ENCODE results near the gene FOXN3. TPM values are rescaled to one million over a fixed set of nuclear protein-coding genes. Genes with fewer than 3 reads are reported as not detected.

The FOXN3 gene
- total RNA-seq, 2 donors from 2014 or later, result 61.2 to 84.1 TPM

DNA sequence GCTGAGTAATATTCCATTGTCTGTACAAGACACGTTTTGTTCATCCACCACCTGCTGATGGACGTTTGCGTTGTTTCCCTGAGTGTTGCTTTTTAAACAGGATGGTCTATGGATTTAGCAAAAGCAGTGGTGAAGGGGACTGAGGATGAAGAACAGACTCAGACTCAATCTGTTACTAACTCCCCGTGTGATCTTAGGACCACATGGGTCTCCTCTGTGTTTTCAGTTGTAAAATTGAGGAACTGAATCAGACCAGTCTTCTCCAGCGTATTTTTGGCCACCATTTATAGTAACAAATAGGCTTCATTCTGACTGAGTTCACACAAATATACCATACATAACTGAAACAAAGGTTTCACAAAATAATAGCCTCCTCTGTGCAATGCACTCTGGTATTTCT lies 85.6 kb downstream of the FOXN3 start:
- H3K27ac Mint-ChIP-seq, result no peak overlapping the region
- peaks cover 12% of the 10 kb centered on the region for H3K36me3 Mint-ChIP-seq (ENCODE audit: low read depth)
- no peaks in the 10 kb centered on the region for H3K27me3 ChIP-seq (ENCODE audit: control insufficient read depth, insufficient read depth, low read length, poor library complexity, severe bottlenecking)
- TF ChIP-seq, protein P1, sequence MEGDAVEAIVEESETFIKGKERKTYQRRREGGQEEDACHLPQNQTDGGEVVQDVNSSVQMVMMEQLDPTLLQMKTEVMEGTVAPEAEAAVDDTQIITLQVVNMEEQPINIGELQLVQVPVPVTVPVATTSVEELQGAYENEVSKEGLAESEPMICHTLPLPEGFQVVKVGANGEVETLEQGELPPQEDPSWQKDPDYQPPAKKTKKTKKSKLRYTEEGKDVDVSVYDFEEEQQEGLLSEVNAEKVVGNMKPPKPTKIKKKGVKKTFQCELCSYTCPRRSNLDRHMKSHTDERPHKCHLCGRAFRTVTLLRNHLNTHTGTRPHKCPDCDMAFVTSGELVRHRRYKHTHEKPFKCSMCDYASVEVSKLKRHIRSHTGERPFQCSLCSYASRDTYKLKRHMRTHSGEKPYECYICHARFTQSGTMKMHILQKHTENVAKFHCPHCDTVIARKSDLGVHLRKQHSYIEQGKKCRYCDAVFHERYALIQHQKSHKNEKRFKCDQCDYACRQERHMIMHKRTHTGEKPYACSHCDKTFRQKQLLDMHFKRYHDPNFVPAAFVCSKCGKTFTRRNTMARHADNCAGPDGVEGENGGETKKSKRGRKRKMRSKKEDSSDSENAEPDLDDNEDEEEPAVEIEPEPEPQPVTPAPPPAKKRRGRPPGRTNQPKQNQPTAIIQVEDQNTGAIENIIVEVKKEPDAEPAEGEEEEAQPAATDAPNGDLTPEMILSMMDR (conservative IDR thresholded peaks at IDR 0.05), result no peak
- H3K4me1 Mint-ChIP-seq, result peaks cover 25% of the 10 kb centered on the region
- WGBS, 2 experiments (ENCODE audit: insufficient coverage in 1 of 2, insufficient read length in 1 of 2), result 90 to 94% methylated on average over 4 to 5 of the region's 5 CpGs
- no peaks in the 10 kb centered on the region for H3K9me3 ChIP-seq (ENCODE audit: control insufficient read depth, low read length)
- no peak for DNase-seq
- no peaks in the 10 kb centered on the region for H3K36me3 ChIP-seq (ENCODE audit: control insufficient read depth, insufficient read depth, low read length)
- H3K4me3 ChIP-seq (ENCODE audit: low read length), result no peak overlapping the region
- no peak overlapping the region for H3K4me3 Mint-ChIP-seq
- H3K9me3 Mint-ChIP-seq, result no peaks in the 10 kb centered on the region
- H3K27ac ChIP-seq (ENCODE audit: low read depth, low read length), result no peak overlapping the region
- no peaks in the 10 kb centered on the region for H3K27me3 Mint-ChIP-seq (ENCODE audit: insufficient read depth)
- H3K9ac ChIP-seq (ENCODE audit: extremely low read depth, low read length, poor library complexity, severe bottlenecking), result no peak overlapping the region
- H3K4me1 ChIP-seq (ENCODE audit: control insufficient read depth, insufficient read depth, low read length), result peaks cover 7% of the 10 kb centered on the region

DNA sequence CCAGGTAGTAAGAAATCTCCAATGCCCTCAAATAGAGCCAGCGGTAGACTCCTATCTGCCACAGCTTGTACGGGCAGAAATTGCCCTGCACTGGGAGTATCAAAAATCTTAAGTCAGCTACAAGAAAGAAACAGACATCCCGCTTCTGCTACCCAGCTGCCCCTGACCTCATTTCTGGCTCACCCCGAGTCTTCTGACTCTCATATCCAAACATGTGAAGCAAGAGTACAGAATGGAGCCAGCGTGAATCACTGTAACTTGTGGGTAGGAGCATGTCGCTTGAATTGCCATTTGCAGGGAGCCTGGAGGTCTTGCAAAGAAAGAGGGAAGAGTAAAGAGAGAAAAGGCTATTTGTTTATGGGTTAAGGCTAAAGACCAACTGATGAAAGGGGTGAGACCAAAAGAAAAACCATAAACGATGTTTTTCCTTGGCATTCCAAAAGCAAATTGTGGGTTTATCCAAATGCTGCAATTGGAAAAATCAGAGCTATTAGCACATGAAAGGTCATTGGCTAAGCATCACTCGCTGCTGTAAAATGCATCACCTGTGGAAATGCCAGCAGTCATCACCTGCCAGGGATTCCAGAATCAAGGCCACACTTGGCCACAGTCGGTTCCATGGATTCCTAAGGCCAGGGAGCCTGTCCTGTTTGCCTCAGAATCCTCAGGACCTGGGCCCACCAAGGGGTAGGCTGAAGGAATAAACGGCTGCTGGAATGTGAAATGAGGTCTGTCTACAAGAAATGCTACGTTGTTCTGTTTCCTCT lies 86.6 kb downstream of the FOXN3 start:
- Histone ChIP-seq H3K27ac (ENCODE audit: low read depth, low read length) (no peak overlapping the region), H3K9ac (ENCODE audit: extremely low read depth, low read length, poor library complexity, severe bottlenecking) (no peak overlapping the region)
- no peak overlapping the region for H3K4me3 Mint-ChIP-seq

DNA sequence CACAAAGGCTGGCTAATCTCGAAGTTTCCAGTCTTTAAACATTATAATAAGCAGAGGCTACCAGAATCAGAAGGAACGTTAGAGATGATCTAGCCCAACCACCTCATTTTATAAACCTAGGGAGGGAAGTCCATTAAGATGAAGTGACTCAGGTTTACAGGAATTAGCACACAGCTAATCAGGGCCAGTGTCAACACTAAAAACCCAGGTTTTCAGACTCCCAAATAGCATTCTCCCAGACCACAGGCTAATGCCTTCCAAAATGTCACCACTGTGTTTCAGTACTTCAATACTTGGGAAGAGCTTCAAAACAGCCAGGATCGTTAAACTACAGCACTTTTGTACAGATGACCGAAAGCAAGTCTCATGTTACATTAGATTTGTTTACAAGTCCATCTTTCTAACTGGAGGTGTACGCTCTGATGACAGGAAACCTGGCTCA lies 89.2 kb downstream of the FOXN3 start:
- Mint-ChIP-seq H3K9me3 (no peaks in the 10 kb centered on the region), H3K4me3 (no peak overlapping the region)
- no peak overlapping the region for H3K27ac ChIP-seq (ENCODE audit: low read depth, low read length)

More for the DNA sequence above, 86.6 kb downstream of the FOXN3 start:
- no peak for DNase-seq
- H3K36me3 ChIP-seq (ENCODE audit: control insufficient read depth, insufficient read depth, low read length), result peaks cover 4% of the 10 kb centered on the region
- H3K4me1 ChIP-seq (ENCODE audit: control insufficient read depth, insufficient read depth, low read length), result peaks cover 7% of the 10 kb centered on the region
- no peaks in the 10 kb centered on the region for H3K9me3 Mint-ChIP-seq
- H3K27me3 ChIP-seq (ENCODE audit: control insufficient read depth, insufficient read depth, low read length, poor library complexity, severe bottlenecking), result no peaks in the 10 kb centered on the region
- TF ChIP-seq, protein P1 (conservative IDR thresholded peaks at IDR 0.05), result no peak
- 90 to 95% methylated on average over 8 to 11 of the region's 11 CpGs for WGBS, 2 experiments (ENCODE audit: insufficient coverage in 1 of 2, insufficient read length in 1 of 2)
- H3K9me3 ChIP-seq (ENCODE audit: control insufficient read depth, low read length), result no peaks in the 10 kb centered on the region
- no peak overlapping the region for H3K27ac Mint-ChIP-seq
- no peaks in the 10 kb centered on the region for H3K27me3 Mint-ChIP-seq (ENCODE audit: insufficient read depth)
- H3K36me3 Mint-ChIP-seq (ENCODE audit: low read depth), result peaks cover 20% of the 10 kb centered on the region
- H3K4me3 ChIP-seq (ENCODE audit: low read length), result no peak overlapping the region
- peaks cover 22% of the 10 kb centered on the region for H3K4me1 Mint-ChIP-seq

More for the DNA sequence above, 89.2 kb downstream of the FOXN3 start:
- H3K9me3 ChIP-seq (ENCODE audit: control insufficient read depth, low read length), result no peaks in the 10 kb centered on the region
- H3K27me3 ChIP-seq (ENCODE audit: control insufficient read depth, insufficient read depth, low read length, poor library complexity, severe bottlenecking), result no peaks in the 10 kb centered on the region
- Mint-ChIP-seq H3K27me3 (ENCODE audit: insufficient read depth) (no peaks in the 10 kb centered on the region), H3K4me1 (peaks cover 22% of the 10 kb centered on the region), H3K36me3 (ENCODE audit: low read depth) (peaks cover 25% of the 10 kb centered on the region), H3K27ac (no peak overlapping the region)
- DNase-seq, result no peak
- no peak overlapping the region for H3K9ac ChIP-seq (ENCODE audit: extremely low read depth, low read length, poor library complexity, severe bottlenecking)
- H3K4me3 ChIP-seq (ENCODE audit: low read length), result no peak overlapping the region
- peaks cover 7% of the 10 kb centered on the region for H3K4me1 ChIP-seq (ENCODE audit: control insufficient read depth, insufficient read depth, low read length)
- TF ChIP-seq, protein P1 (conservative IDR thresholded peaks at IDR 0.05), result no peak
- WGBS, 2 experiments (ENCODE audit: insufficient coverage in 1 of 2, insufficient read length in 1 of 2), result 79 to 92% methylated on average over 5 of the region's 5 CpGs
- H3K36me3 ChIP-seq (ENCODE audit: control insufficient read depth, insufficient read depth, low read length), result peaks cover 4% of the 10 kb centered on the region
